NCI-H345 (cell line): ENCODE results near the gene EPB42.
"Not testable (repeated sequence)": the region's sequence is repeated elsewhere in the genome, so short reads cannot be mapped to it uniquely, and the experiment has no call there.

ENCODE experiments used
- DNase-seq: peaks from one replicate; lab custom pipeline; 2025; lab: John Stamatoyannopoulos, UW

EPB42 gene

DNA sequence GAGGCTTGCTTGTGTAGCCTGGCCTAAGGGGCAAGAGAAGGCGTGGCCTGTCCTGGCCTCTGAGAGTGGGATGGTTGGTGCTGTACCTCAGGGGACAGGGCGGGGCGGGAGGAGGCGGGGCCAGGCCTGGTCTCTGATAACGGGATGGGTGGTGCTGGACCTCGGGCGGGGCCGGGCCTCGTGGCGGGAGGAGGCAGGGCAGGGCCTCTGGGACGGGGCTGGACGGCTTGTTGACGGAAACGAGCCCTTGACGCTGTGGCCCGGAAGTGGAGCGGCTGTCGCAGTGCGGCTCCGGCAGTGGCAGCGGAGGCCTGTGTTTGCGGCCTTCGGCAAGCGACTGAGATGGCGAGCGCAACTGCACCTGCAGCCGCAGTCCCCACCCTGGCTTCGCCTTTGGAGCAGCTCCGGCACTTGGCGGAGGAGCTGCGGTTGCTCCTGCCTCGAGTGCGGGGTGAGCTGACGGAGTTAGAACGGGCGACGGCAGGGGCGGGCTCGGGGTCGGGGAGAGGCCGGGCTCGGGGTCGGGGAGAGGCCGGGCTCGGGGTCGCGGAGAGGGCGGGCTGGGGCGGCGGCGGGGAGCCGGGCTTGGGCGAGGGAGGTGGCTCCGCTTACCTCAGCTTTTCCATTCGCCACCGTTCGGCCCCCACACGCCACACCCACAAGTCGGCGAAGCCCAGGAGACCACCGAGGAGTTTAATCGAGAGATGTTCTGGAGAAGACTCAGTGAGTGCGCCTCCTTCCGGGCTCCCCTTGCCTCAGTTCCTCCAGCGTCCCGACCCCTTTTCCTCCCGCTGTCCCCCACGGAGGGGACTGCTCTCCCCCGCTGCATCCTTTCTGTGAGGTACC is 35.4 kb downstream of the EPB42 start, which contains the start of gene CCNDBP1:
Gene CCNDBP1 (plus strand): TSS at position 247 of the 846 bp plus-strand sequence. CDS start 96 bp downstream, at position 343.
- DNase-seq, result peak; percentile 86

DNA sequence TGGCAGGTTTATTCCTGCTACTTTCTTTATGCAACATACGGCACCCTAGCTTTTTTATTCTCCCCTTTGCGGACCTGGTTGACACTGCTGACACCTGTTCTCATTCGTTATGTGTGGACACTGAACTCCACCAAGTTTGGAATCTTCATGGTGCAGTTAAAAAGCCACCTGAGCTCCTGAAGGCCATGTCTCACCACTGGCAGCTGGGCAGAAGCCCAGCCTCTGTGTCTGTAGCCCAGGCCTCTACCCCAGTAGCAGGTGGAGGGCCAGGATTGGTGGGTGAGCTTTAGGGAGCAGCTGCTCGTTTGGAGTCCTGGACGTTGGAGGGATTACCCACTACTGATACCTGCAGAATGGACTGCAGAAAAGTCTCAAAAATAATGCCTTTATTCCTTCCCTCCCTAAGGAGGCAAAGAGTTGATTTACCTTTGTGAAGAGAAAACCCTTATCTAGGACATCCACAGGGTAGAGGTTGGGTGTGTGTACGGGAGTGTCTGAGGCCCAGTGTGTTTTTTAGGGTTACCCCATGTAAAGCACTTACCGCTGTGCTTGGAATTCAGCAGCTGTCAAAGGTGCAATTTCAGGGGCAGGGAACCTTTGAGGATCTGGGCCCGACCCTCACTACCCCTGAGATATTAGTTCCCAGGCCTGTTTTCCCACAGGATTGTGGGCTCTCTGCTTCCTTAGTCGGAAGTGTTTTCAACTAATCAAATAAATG is 36.3 kb downstream of the EPB42 start:
- no peak for DNase-seq

DNA sequence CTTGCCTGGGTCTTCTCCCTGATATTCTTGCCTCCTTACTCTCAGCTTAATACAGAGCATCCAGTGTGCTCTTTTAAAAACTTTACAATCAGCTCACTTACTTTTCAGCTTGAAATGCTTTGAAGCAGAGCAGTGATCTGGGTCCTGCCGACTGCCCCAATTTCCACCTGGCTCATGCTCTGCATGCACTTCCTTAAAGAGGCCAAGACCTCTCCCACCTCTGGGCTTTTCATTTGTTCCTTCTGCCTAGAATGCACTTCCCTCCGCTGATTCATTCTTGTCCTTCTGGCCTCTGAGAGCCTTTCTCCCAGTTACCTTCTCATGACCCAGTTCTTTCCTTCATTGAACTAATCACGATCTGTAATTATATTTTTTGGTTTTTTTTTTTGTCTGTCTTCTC is 37.5 kb downstream of the EPB42 start:
- DNase-seq, result no peak

DNA sequence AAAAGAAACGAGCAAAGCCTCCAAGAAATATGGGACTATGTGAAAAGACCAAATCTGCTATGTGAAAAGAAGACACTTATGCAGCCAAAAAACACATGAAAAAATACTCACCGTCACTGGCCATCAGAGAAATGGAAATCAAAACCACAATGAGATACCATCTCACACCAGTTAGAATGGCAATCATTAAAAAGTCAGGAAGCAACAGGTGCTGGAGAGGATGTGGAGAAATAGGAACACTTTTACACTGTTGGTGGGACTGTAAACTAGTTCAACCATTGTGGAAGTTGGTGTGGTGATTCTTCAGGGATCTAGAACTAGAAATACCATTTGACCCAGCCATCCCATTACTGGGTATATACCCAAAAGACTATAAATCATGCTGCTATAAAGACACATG is 43.7 kb downstream of the EPB42 start:
- not testable (repeated sequence) for DNase-seq

DNA sequence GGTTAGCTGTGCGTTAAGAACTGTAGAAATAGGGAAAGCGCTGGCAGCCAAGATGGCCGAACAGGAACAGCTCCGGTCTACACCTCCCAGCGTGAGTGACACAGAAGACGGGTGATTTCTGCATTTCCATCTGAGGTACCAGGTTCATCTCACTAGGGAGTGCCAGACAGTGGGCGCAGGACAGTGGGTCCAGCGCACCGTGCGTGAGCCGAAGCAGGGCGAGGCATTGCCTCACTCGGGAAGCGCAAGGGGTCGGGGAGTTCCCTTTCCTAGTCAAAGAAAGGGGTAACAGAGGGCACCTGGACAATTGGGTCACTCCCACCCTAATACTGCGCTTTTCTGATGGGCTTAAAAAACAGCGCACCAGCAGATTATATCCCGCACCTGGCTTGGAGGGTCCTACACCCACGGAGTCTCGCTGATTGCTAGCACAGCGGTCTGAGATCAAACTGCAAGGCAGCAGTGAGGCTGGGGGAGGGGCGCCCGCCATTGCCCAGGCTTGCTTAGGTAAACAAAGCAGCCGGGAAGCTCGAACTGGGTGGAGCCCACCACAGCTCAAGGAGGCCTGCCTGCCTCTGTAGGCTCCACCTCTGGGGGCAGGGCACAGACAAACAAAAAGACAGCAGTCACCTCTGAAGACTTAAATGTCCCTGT is 45.0 kb downstream of the EPB42 start:
- not testable (repeated sequence) for DNase-seq

DNA sequence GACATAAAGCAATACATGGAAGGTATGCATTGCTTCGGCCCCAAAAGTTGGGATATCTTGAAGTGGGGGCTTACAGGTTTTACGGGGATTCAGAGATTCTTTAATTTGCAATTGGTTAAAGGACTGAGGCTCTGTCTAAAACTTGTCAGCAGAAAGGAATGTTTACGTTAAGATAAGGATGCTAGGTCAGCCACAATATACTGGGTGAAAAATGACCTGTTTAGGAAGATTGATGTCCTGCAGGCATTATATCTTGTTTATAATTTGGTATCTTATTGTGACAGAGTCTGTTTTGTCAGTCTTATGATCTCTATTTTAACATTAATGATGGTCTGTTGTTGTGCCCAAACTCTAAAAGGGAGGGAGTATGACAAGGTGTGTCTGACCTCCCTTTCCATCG is 50.9 kb downstream of the EPB42 start:
- no peak for DNase-seq

DNA sequence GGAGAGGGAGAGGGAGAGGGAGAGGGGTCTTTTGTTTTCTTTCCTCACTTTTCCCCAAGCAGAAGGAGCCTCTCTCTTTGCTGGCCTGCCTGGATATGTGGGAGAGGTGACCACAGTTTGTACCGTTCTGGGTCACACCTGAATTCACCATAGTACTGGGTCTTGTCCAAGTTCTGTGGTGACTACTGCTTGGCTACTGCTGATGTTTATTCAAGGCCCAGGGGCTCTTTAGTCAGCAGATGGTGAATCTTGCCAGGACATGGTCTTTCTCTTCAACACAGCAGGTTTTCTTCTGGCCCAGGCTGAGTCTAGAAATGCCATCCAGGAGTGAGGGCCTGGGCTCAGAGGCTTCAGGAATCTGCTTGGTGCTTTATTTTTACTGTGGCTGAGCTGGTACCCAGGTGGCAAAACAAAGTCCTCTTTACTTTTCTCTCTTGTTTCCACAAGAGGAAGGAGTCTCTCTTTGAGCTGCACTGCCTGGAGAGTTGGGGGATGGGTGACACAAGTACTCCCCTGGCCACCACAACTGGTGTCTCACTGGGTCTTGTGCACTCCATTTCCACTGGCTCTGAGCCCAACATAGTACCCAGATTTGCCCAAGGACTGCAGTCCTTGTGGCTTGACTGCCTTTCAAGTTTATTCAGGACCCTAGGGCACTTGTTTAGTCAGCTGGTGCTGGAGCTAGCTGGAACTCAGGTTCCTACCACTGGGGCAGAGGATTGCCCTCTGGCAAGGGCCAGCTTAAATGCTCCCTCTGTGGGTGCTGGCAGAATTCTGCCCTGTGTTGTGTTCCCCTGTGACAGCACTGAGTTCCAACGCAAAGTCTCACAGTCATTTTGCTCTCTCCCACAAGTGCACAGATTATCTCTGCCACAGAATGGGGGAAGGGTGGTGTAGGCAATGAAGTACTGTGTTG is 52.4 kb downstream of the EPB42 start:
- DNase-seq, result no peak

DNA sequence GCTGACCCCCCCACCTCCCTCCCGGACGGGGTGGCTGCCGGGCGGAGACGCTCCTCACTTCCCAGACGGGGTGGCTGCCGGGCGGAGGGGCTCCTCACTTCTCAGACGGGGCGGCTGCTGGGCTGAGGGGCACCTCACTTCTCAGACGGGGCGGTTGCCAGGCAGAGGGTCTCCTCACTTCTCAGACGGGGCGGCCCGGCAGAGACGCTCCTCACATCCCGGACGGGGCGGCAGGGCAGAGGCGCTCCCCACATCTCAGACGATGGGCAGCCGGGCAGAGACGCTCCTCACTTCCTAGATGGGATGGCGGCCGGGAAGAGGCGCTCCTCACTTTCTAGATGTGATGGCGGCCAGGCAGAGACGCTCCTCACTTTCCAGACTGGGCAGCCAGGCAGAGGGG is 53.6 kb downstream of the EPB42 start:
- not testable (repeated sequence) for DNase-seq

DNA sequence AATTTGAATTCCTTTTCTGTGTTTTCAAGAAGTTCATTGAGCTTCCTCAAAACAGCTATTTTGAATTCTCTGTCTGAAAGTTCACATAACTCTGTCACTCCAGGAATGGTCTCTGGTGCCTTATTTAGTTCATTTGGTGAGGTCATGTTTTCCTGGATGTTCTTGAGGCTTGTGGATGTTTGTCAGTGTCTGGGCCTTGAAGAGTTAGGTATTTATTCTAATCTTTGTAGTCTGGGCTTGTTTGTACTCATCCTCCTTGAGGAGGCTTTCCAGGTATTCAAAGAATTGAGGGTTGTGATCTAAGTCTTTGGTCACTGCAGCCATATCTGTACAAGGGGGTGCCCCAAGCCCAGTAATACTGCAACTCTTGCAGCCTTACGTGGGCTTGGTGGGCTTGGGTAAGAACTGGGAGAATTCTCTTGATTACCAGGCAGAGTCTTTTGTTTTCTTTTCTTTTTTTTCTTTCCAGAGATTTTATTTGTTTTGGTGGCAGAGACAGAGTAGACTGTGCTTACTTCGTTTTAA is 55.0 kb downstream of the EPB42 start:
- DNase-seq, result no peak

DNA sequence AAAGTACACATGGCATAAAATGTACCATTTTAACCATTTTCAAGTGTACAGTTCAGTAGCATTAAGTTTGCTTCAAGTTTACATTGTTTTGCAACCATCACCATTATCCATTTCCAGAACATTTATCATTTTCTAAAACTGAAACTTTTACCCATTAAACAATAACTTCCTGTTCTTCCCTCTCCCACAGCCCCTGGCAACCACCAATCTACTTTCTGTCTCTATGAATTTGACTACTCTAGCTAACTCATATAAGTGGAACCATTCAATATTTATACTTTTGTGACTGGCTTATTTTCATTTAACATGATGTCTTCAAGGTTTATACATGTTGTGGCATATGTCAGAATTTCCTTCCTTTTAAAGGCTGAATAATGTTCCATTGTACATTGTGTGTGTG is 67.5 kb downstream of the EPB42 start:
- no peak for DNase-seq

DNA sequence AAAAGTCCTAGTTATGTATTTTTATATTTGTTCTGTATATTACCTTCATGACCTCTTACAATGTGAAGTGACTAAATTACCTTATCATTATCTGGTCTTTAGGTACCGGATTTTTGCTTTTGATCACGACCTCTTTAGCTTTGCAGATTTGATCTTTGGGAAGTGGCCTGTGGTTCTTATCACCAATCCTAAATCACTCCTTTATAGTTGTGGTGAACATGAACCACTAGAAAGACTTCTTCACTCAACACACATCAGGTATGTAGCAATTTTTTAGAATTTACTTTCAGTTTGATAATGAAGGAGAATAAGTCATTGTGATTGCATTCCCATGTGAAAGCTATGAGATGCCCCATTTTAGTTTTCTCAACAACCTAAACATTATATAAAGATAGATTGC is 69.1 kb downstream of the EPB42 start:
- no peak for DNase-seq

DNA sequence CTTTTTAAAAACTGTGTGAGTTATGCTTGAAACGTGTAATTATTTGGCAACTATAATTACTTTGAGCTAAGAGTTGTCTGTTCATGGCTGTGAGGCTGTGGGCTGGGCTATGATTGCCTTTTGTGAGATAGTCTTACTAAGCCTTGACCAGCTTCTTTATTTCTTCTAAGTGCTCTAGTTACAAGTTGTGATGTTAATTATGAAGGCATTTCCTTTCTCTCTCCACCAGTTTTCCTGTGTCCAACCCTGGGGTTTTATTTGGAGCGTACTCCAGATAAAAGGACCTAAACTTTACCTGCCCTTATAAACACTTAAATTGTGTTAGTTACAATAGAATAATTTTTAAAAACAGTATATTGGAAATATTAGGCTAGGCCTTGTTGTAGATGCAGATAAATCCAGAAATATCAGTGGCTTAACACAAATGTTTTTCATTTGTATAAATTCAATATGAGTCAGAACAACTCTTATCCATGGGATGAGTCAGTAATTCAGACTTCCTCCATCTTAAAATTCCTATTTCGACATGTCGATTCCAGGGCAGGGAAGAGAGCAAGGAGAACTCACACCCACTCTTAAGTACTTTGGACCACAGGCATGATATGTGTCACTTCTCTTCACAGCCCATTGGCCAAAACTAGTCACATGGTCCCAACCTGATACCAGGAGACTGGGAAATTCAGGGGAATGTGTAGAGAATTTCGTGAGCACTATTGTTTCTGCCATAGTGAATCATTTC is 70.5 kb downstream of the EPB42 start:
- DNase-seq, result no peak
